Central memory CD4-positive, alpha-beta T cell (primary cell): ENCODE measurements around the gene EPHA5.

Experiments
- DNase-seq: peaks from one replicate; pipeline ENCODE4 v3.0.0; 2022

EPHA5 gene

DNA sequence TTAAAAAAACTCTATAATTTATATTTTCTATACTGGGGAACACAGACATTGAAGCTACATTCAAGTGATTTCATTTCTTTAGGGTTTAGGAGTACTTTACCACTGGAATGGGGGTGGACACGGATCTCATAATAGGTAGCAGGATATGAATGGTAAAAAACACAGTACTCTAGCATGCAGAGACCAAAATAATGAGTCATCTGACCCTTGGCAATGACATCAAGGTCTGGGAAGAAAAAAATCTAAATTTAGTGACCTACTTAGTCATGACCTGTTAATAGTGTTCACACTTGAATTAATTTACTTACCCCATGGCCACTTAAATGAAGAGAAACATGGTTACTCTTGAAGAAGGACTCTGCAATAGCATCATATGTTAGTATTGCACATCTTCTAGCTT is 187.9 kb downstream of the EPHA5 start:
- DNase-seq: no peak

DNA sequence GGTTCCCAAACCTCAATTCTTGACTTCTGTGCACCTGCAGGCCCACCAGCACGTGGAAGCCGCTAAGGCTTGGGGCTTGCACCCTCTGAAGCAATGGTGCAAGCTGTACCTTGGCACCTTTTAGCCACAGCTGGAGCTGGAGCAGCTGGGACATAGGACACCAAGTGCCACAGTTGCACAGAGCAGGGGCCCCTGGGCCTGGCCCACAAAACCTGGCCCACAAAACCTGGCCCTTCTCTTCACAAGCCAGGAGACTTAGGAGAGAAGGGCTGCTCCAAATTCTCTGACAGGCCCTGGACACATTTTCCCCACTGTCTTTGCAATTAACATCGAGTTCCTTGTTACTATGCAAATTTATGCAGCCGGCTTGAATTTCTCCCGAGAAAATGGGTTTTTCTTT is 197.8 kb downstream of the EPHA5 start:
- no peak for DNase-seq

DNA sequence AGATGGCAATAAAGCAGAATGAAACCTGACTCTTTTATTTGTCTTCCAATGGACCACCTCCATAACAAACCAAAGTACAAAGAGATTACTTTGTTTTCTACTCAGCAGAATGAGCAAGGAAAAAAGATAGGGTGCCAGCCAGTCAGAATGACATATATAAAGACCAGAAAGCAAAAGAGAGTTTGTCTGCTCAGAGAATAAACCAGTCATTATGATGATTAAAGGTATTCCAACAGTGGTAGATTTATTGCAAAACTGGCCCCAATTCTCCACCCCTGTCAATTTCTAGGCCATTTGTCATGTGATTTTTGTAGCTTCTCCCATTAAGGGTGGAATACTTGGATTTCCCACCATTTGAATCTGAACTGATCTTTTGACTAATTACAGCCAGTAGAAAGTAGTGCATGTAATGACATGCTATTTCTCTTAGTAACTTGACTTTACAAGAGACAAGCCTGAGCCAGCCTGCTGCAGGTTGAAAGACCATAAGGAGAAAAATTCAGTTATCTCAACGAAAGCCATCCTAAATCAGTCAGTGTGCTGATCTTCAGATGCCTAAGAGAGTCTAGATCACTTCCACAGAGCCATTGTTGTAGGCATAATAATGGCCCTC is 203.1 kb downstream of the EPHA5 start:
- no peak for DNase-seq

DNA sequence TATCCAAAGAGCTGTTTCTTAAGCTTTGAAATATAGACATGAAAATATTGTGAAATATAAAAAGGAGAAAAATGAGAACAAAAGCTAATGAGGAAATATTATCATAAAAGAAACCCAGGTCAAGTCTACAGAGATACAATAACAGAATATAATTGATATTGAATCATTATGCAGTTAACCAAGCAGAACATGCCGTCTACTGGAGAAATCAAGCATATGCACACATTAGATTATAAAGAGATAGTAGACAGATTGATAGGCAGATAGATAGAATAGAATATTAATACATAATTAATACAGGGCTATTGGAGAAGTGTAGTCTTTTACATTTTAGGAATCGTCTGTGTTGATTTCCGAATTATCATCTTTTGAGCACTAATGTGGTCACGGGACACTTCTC is 208.5 kb downstream of the EPHA5 start:
- no peak for DNase-seq

DNA sequence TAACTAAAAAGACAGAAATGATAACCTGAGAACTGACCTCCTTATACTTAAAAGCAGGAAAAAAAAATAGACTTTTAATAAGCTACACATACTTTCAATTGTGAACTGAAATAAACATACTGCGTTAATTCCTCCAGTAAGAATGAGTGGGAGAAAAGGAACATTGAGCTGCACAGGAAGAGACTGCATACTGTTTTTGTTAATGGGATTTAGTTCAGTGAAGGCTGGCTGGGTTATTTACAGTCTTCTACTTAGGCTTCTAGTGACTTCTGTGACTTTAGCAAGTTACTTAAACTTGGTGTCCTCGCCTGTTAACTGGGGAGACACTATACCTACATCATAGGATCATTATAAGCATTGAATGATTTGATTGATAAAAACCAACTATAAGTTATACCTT is 213.3 kb downstream of the EPHA5 start:
- DNase-seq: no peak

DNA sequence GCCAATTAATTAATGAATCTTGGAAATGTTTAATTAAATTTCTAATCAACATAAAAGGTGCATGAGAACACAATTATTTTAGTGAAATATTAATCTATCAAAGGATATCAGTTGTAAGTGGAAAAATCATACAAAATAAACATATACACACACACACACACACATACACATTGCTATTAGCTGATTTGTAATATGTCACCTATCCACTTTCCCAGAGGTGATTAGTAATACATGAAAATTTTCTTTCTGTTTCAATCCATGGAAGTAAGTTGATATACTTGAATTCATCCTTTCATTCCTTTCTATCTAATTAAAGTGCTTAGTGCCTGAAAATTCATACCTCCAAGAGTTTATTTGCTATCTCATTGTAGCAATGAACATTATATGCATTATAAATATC is 213.7 kb downstream of the EPHA5 start:
- DNase-seq: no peak

DNA sequence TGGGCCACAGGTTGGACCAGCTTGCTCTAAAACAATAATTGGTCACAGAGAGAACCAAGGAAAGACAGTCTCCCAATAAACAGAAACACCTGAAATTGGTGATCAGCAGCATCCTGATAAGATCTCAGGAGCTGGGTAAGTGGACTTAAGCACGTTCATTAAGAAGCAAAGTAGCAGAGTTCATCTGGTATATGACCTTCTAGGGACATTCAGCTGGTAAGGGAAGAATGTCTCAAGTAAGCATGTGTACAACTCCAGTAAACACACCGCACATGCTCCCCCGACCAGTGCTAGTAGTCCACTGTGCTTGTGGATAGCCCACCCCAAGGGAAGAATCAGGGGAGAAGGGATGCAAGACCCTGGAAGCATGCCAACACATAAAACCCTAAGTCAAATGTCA is 216.9 kb downstream of the EPHA5 start:
- DNase-seq: no peak

DNA sequence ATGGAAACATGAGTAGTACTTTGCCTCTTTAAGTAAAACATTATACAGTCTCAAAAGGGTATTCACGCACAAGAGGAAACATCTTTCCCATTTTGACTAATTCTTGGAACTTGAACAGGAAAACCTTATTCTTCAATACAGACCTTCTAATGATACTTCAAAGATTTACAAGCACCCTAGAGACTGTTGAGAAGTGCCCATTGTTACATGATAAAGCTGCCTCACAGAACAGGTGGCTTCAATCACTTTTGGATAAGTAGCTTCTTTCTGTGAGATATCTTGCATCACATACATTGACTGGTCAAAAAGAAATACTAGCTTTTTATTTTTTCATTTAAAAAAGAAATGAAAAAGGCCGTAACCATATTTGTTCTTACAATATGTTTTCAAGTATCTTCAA is 219.4 kb downstream of the EPHA5 start:
- DNase-seq: no peak

DNA sequence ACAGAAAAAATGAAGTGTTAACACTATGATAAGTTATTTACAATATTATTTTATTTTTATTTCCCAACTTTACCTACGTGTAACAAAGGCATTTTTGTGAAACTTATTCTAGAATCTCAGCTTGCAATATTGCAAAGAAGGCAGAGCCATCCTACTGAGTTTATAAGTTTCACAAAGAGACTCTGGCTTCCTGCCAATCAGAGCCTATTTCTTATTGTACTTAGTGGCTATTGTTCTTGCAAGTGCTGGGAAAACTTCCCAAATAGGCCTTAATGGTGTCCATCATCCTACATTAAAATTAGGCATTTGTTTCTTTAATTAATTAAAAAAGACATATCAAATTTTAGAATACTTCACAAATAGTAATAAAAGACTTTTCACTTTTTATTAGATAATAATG is 233.2 kb downstream of the EPHA5 start:
- DNase-seq: no peak

DNA sequence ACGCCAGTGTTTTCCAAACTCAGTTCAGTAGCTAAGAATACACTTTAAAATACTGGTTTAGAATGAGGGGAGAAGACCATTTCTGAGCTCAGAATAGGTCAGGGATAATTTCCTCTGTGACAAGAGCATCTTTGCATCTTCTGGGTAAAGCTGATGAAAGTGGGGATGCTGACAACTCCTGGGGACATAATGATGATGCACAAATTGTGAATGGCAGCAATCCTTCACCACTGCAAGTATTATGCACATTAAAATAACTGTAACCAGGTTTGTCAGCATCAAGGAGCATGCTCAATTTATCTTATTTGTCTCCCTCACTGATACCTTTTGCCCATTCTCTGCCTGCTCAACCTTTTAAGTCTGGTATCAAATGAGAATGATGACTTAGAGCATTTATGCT is 248.2 kb downstream of the EPHA5 start:
- no peak for DNase-seq

DNA sequence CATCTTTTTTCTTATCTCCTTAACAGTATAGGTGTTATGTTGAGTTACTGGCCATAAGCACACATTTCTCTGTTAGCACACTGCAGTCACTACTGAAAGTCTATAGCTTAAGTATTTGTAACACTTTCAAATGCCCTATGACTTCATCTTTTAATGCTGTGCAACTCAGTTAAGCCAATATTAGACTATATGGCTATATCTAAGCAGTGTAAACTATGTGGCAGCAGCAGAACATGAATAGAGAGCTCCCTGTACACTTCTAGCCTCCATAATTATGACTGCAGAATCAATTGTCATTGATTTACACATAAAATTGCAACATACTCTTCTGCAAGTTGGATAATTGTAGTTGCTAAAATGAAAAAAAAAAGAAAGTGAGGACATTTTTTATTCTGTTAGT is 250.3 kb downstream of the EPHA5 start:
- no peak for DNase-seq

DNA sequence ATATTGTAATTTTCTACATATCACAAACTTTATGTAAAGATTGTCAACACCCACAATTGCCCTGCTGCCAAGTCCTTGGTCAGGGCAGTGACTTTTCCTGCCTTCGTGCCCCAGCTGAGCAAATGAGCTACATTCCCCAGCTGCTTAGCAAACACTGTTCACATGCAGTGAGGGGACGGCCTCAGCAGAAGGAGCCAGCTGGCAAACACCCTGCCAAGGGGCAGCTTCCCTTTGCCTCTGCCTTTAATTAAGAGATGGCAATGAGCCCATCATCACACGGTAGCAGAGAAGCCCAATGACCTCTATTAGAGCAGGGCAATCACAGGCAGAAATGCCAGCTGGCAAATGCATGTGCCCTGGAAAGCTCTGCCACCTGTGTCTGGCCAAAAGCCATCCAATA is 253.4 kb downstream of the EPHA5 start:
- DNase-seq: no peak

DNA sequence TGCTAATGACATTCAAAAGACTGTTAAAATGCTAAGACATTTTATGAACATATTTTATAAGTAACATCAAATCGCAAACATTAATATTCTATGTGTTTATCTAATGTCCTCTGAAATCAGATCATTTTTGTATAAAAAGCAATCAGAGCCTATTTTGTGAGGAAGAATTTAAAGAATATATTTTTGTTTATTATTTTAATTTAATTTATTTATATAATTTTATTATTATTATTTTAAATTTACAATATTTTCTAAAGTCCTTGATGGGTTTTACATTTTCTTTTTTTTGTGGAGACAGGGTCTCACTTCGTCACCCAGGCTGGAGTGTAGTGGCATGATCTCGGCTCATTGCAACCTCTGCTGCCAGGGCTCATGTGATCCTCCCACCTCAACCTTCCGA is 262.8 kb downstream of the EPHA5 start:
- no peak for DNase-seq

DNA sequence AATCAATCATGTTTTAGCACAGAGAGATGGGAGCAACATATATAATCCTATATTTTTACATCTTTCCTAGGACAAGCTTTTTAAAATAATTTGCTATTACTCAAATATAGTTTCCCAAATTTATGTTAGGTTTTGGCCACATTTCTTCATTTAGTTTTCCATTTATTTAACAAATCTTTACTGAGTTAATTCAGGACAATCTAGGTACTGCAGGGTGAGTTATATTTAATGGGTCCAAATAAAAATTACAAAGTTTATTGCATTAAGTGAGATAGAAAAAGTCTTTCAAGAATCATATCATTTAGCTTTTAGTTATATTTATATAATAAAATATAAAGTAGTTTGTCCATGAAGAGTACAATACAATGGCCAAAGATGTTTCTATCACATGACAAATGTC is 269.2 kb downstream of the EPHA5 start:
- DNase-seq: no peak

DNA sequence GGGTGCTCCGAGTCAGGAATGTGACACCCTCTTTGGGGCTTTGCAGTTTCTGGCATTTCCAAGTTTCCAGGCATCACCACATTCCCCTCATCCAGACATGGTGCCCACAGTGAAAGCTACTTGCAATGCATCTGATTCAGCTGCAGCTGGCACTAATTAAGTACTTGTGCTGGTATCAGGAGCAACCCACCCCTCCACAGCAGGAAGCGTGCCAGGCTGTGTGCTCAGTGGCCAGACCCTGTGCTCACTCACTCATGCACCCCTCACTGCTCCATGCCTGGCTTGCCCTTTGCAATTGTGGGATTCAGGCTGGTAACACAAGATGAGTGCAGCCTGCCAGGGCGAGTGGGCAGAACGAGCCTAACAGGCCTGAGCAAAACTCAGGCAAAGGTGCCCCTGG is 271.2 kb downstream of the EPHA5 start:
- no peak for DNase-seq

DNA sequence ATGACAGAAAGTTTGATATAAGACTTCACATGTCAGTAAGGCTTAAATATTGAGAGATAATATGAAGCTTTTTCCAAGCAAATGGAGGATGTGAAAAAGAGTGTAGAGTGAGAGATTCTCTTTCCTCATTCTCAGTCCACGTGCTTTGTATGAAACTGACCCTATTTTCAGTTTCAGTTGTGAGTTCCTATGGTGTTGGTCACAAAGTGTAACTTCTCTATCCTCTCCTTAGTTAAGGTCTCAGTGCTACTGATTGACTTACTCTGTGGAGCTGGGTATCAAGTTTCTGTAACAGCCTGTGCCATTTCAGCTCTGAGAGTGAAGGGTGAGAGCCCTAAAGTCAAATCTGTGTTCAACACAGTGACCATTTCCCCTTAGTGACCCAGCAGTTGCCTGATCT is 277.2 kb downstream of the EPHA5 start:
- DNase-seq: no peak

DNA sequence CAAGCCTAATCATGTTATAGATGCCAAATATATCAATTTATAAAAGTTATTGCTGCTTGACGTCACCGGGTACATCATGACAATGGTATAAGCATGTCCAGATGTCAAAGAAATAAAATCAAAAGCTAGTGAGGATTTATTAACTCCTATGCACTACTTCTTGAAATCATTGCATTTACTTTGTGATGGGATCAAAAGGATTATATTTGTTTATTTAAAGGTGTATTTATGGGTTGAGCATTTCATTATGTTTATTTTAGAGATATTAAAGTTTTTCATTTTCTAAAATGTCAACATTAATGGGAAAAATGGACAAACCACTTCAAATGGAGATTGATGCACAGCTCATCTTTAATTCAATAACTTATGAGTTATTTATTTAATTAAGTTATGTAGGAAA is 277.8 kb downstream of the EPHA5 start:
- no peak for DNase-seq

DNA sequence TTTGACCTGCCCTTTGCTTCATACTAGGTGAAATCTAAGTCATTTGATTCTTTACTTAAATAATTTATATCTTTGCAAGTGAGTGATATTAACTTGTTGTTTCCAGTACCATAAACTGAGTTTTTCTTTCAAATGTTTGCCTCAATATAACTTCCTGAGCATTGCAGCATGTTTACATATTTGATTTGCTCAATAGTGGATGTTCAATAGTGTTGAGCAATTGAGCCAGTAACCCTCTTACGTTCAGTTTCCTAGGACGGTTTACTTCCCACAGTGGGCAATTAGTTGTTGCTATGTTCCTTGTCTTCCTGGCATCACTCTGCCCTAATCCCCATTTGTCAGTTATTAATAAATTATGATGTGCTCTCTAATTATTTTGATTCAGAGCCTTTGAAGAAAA is 278.5 kb downstream of the EPHA5 start:
- no peak for DNase-seq

DNA sequence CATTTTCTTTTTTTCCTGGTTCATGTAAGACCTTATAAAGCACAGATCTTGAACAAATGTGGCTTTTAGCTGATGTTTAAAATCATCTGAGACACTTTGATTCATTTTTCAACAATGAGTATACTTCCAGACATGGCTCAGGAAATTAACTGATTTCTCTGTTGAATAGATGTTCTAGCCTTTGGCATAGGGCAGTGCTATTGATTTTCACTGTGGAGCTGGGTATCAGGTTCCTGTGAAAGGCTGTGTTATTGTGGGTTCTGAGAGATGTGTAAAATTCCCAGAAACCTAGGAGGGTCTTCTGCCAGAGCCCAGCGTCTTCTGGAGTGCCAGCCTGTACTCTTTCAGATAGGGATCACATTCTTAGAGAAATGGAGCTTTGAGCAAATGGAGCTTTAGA is 278.9 kb downstream of the EPHA5 start:
- no peak for DNase-seq

DNA sequence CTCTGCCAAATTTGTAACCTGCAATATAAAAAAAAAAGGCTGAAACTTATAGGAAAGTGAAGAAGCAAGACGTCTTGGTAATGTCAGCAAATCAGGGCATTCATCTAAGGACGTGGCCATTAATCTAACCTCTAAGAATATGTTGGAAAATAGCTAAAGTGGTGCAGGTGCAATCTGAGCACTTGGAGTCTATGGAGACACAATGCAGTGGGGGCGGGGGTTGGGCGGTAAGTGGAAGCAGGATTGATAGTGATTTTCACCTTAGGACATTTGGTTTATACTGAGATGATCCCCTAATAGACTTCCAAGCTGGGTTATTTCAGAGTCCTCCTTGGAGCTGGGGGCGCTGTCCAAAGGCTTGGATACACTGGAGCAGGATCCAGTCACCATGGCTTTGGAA is 283.4 kb downstream of the EPHA5 start:
- no peak for DNase-seq

DNA sequence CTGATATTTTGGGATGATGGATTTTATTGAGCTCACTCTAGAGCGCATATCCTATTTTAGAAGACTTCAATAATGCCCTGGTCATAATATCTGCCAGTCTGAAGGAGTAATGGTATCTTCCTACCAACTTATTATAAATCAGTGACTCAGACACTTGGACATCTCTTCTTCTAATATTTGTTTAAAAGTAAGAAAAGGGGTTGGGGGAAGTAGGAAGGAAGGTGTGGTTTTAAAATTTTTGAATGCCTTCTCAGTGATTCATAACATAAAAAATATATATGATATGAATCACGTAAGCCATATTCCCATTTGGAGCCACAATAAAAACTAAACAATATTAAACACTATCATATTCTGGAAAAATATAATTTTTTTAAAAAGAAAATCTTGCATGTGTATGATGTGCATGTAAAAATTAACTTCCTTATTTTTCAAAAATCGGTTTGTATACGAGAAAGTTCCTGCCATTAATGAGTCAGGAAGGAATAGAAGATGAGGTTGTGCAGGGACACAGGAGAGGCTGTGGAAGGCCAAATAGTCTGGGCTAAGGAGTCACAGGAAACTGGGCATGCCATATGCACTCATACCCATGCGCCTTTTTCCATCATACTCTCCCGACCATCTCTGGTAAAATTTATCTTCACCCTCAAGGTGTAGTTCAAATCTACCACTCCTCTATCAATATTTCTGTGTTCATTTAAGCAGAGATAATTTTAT is 286.5 kb downstream of the EPHA5 start:
- no peak for DNase-seq

DNA sequence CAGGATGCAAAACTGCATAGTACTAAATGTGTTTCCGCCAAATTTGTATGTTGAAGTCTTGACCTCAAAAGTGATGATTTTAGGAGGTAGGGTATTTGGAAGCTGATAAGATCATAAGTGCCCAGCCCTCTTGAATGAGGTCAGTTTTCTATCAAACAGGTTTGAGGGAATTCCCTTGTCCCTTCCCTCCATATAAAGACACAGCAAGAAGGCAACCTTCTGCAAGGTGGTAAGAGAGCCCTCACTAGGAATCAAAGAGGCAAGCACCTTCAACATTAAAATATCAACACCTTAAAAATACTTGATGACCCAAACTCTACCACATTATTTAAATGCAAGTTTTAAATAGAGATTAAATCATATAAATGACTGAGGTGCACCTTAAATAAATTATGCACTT is 288.6 kb downstream of the EPHA5 start:
- DNase-seq: no peak

DNA sequence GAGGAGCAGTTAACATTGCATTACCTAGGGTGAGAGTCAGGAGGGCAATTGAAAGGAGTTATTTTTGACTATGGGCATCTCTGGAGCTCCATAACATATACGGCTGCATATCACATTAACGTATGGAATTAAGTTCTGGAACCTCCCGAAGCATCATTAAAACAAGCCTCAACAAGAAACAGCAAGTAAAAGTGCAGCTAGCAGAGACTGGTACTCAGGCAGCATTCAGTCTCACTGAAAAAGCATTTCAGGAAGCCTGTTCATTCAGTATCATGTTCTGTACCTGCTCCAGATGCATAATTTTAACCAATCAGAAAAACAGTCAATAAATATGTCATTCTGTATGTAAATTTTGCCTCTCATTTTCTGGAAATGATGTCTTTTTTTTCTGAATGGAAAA is 299.6 kb downstream of the EPHA5 start:
- no peak for DNase-seq

DNA sequence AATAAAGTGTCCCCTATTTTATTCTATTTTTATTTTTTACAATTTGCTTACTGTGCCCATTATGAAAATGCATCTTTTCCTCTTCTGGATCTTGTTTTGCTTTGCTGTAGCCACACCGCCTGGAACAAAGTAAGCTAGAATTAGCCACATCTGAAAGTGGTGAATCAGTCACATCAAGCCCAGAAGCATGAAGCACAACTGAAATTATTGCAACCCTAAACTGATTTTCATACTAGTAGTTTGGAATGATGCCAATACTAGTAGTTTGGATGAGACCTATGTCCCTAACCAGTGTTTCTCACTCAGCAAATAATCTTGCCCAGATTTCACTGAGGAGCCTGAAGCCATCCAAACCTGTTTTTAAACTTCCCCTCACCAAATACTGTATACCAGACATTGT is 303.0 kb downstream of the EPHA5 start:
- no peak for DNase-seq

DNA sequence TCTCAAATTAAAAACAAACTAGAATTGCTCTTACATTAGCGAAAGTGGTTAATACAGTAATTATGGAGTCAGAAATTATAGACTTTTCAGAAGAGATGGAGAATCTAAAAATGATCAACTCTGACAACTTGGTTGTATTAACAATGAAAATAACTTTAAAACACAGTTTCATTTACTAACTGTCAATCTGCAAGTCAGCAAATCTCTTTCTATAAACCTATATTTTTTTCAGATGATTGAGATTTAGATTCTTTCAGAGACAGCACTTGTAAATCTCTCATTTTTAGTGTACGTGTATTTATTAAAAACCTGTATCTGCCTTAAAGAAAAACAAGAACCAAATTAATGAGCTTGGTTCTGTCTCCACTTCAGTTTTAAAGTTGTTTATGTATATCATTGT is 311.4 kb downstream of the EPHA5 start:
- no peak for DNase-seq
